Smooth muscle cell (in vitro differentiated cells): Measurements from ENCODE around the gene KLHDC8A. TPM values are rescaled to one million over a fixed set of nuclear protein-coding genes. Genes with fewer than 3 reads are reported as not detected.

Source experiments
- DNase-seq: peaks from one replicate; lab custom pipeline; 2025; ENCODE audit not compliant: unreplicated experiment; lab: John Stamatoyannopoulos, UW
- H2AFZ ChIP-seq: fragments of 200-600 bp; sonication (generic); 2 replicates; pipeline ENCODE4 v1.6.0; 2016; ENCODE audit warnings: antibody characterized with exemption, low read depth, mild to moderate bottlenecking
- H3F3A ChIP-seq: fragments of 200-600 bp; sonication (generic); 2 replicates; pipeline ENCODE4 v1.6.0; 2017; ENCODE audit warnings: antibody characterized with exemption, low read depth
- H3K27ac ChIP-seq: fragments of 200-600 bp; sonication (generic); 2 replicates; pipeline ENCODE4 v1.5.1; 2016; ENCODE audit warnings: low read depth, mild to moderate bottlenecking
- H3K27me3 ChIP-seq: fragments of 200-600 bp; sonication (generic); 2 replicates; pipeline ENCODE4 v1.6.1; 2016; ENCODE audit warnings: low read depth, mild to moderate bottlenecking
- H3K36me3 ChIP-seq: fragments of 200-600 bp; sonication (generic); 2 replicates; pipeline ENCODE4 v1.5.1; 2016; ENCODE audit warnings: low read depth
- H3K4me1 ChIP-seq: fragments of 200-600 bp; sonication (generic); 2 replicates; pipeline ENCODE4 v1.5.1; 2016; ENCODE audit warnings: low read depth
- H3K4me2 ChIP-seq: fragments of 200-600 bp; sonication (generic); 2 replicates; pipeline ENCODE4 v1.6.0; 2016; ENCODE audit warnings: mild to moderate bottlenecking
- H3K4me3 ChIP-seq: fragments of 200-600 bp; sonication (generic); 2 replicates; pipeline ENCODE4 v1.5.1; 2016; ENCODE audit warnings: mild to moderate bottlenecking
- H3K79me2 ChIP-seq: fragments of 200-600 bp; sonication (generic); 2 replicates; pipeline ENCODE4 v1.6.0; 2016; ENCODE audit warnings: low read depth, mild to moderate bottlenecking
- H3K9ac ChIP-seq: fragments of 200-600 bp; sonication (generic); 2 replicates; pipeline ENCODE4 v1.6.0; 2016; ENCODE audit warnings: low read depth
- H3K9me3 ChIP-seq: fragments of 200-600 bp; sonication (generic); replicated peaks from 2 replicates; pipeline ENCODE4 v1.5.1; 2016; ENCODE audit warnings: low read depth
- H4K20me1 ChIP-seq: fragments of 200-600 bp; sonication (generic); 2 replicates; pipeline ENCODE4 v1.6.0; 2016; ENCODE audit warnings: low read depth
- CTCF ChIP-seq: fragments of 200-600 bp; sonication (generic); IDR thresholded peaks from 2 replicates; pipeline ENCODE4 v1.5.1; 2017; ENCODE audit warnings: borderline replicate concordance, mild to moderate bottlenecking, antibody characterized with exemption; ENCODE audit not compliant: insufficient read depth, poor library complexity, severe bottlenecking
- WGBS: methylation state at CpG from one replicate; pipeline ENCODE4 v1.1.7; 2016; ENCODE audit warnings: low lambda C conversion rate; 5-methylcytosine and 5-hydroxymethylcytosine counted together
- polyA plus RNA-seq: library from polyadenylated mRNA; unstranded; fragments of >200 nt; fragmentation: Nextera tagmentation; extraction: Ambion mirVana; gene quantifications from 2 replicates; pipeline ENCODE4 v1.2.1, GENCODE V29; 2016
- total RNA-seq: library from RNA; depleted of rRNA; stranded (reverse); fragments of >200 nt; gene quantifications from 2 replicates; pipeline ENCODE4 v1.2.3, GENCODE V29; 2014

KLHDC8A gene
- total and polyA plus RNA-seq, 2 experiments from 2014 or later, result 0.33 TPM; not detected in 1

GRCh38 chr1:205340676-205341075, 16.0 kb downstream of the KLHDC8A start:
- Histone ChIP-seq H3F3A (no peaks in the 10 kb centered on the region), H3K27me3 (peaks cover 27% of the 10 kb centered on the region), H3K4me1 (peaks cover 14% of the 10 kb centered on the region), H3K9me3 (no peaks in the 10 kb centered on the region), H4K20me1 (no peaks in the 10 kb centered on the region), H3K4me2 (no peak overlapping the region), H3K9ac (no peak overlapping the region), H3K36me3 (no peaks in the 10 kb centered on the region), H3K79me2 (no peaks in the 10 kb centered on the region), H2AFZ (no peak overlapping the region), H3K27ac (no peak overlapping the region), H3K4me3 (no peak overlapping the region)
- 86% methylated on average over 1 of the region's 1 CpG for WGBS
- TF ChIP-seq CTCF, result no peak
- no peak for DNase-seq

GRCh38 chr1:205339717-205340116, 17.0 kb downstream of the KLHDC8A start:
- TF ChIP-seq CTCF, result no peak
- Histone ChIP-seq H3K4me1 (peaks cover 14% of the 10 kb centered on the region), H3K4me3 (no peak overlapping the region), H3K9me3 (no peaks in the 10 kb centered on the region), H4K20me1 (no peaks in the 10 kb centered on the region), H2AFZ (no peak overlapping the region), H3K27ac (no peak overlapping the region), H3K4me2 (no peak overlapping the region), H3K27me3 (peaks cover 21% of the 10 kb centered on the region), H3K36me3 (no peaks in the 10 kb centered on the region), H3F3A (no peaks in the 10 kb centered on the region), H3K79me2 (no peaks in the 10 kb centered on the region), H3K9ac (no peak overlapping the region)
- WGBS, result 97% methylated on average over 4 of the region's 4 CpGs
- no peak for DNase-seq

- no peaks in the 10 kb centered on the region for H3F3A ChIP-seq
These were observed 17.5 kb downstream of the KLHDC8A start for GRCh38 chr1:205339197-205339702.

More at GRCh38 chr1:205339197-205339702, 17.5 kb downstream of the KLHDC8A start:
- Histone ChIP-seq H3K79me2 (no peaks in the 10 kb centered on the region), H3K36me3 (no peaks in the 10 kb centered on the region), H3K4me2 (no peak overlapping the region), H3K9me3 (no peaks in the 10 kb centered on the region), H3K4me3 (no peak overlapping the region), H3K4me1 (peaks cover 11% of the 10 kb centered on the region), H4K20me1 (no peaks in the 10 kb centered on the region), H3K27me3 (peaks cover 20% of the 10 kb centered on the region), H3K27ac (no peak overlapping the region), H3K9ac (no peak overlapping the region), H2AFZ (no peak overlapping the region)
- 94% methylated on average over 21 of the region's 21 CpGs for WGBS
- no peak for TF ChIP-seq CTCF
- no peak for DNase-seq
